NCI-H2107 treated with DMSO at 0.1 percent for 48 hours (cell line): ENCODE data around the gene ASCL5.

Source experiments
- DNase-seq: peaks from one replicate; lab custom pipeline; 2025; ENCODE audit not compliant: unreplicated experiment; lab: John Stamatoyannopoulos, UW

The ASCL5 gene

GRCh38 chr1:201136355-201137023 is 9.5 kb upstream of the ASCL5 start:
- DNase-seq = no peak

GRCh38 chr1:201134405-201134804 is 7.4 kb upstream of the ASCL5 start:
- DNase-seq = no peak

GRCh38 chr1:201131398-201131797 is 4.4 kb upstream of the ASCL5 start:
- DNase-seq = no peak

- DNase-seq = no peak
These were observed 2.0 kb upstream of the ASCL5 start for GRCh38 chr1:201128962-201129361.

- DNase-seq = no peak
These were observed 1.5 kb upstream of the ASCL5 start for GRCh38 chr1:201128476-201128875.

GRCh38 chr1:201127755-201128455 is 921 bp upstream of the ASCL5 start:
- no peak for DNase-seq

- DNase-seq = no peak
These were observed 537 bp downstream of the ASCL5 start for GRCh38 chr1:201126463-201126831.

- no peak for DNase-seq
These were observed 1.2 kb downstream of the ASCL5 start for GRCh38 chr1:201125800-201126199.

GRCh38 chr1:201125019-201125418 is 2.0 kb downstream of the ASCL5 start:
- DNase-seq = no peak

- DNase-seq = no peak
These were observed 3.1 kb downstream of the ASCL5 start for GRCh38 chr1:201123866-201124265.

- no peak for DNase-seq
These were observed 4.5 kb downstream of the ASCL5 start for GRCh38 chr1:201122321-201122957.

- DNase-seq = no peak
These were observed 7.5 kb downstream of the ASCL5 start for GRCh38 chr1:201119206-201120197.

- DNase-seq = no peak
These were observed 10.9 kb downstream of the ASCL5 start for GRCh38 chr1:201116091-201116490.

GRCh38 chr1:201115390-201115937 is 11.5 kb downstream of the ASCL5 start:
- DNase-seq = no peak

GRCh38 chr1:201114245-201115131 is 12.5 kb downstream of the ASCL5 start:
- peak; percentile 96 for DNase-seq

GRCh38 chr1:201113451-201114244 is 13.3 kb downstream of the ASCL5 start:
- no peak for DNase-seq

GRCh38 chr1:201112926-201113325 is 14.1 kb downstream of the ASCL5 start:
- DNase-seq = no peak

GRCh38 chr1:201112173-201112731 is 14.7 kb downstream of the ASCL5 start, which contains the start of gene CACNA1S:
Gene CACNA1S, minus strand, starts transcription at chr1:201112426. Its CDS starts 87 bp downstream, at chr1:201112339.
- no peak for DNase-seq

- DNase-seq = no peak
These were observed 15.3 kb downstream of the ASCL5 start for GRCh38 chr1:201111672-201112071.
